AG04449 (cell line): Measurements from ENCODE around the gene ENG.
"Not testable (repeated sequence)": the region's sequence is repeated elsewhere in the genome, so short reads cannot be mapped to it uniquely, and the experiment has no call there.

ENCODE experiments used
- CTCF ChIA-PET: fragments of 350-600 bp; formaldehyde crosslinking; extraction: SDS; loops from one replicate; lab custom pipeline; 2021; ENCODE audit warnings: antibody characterized with exemption; lab: Yijun Ruan, JAX
- POLR2A ChIA-PET: fragments of 400-600, 350-600 bp; formaldehyde crosslinking; extraction: SDS; loops from one replicate; lab custom pipeline; 2020; ENCODE audit warnings: antibody characterized with exemption, inconsistent platforms; lab: Yijun Ruan, JAX
- DNase-seq: peaks from one replicate; pipeline ENCODE4 v3.0.0-alpha.2; 2010; ENCODE audit warnings: low read depth, low spot score
- H3K4me3 ChIP-seq: 2 replicates; pipeline ENCODE4 v1.5.1; 2011; ENCODE audit warnings: low read depth, mild to moderate bottlenecking, control low read depth, low read length
- TF ChIP-seq, protein P1 (sequence below): IDR thresholded peaks from one replicate; pipeline ENCODE4 v1.5.1; 2011; ENCODE audit warnings: mild to moderate bottlenecking, moderate library complexity, low read length, control low read depth, inconsistent platforms; ENCODE audit not compliant: insufficient read depth; ENCODE audit errors: missing control alignments

The ENG gene

DNA sequence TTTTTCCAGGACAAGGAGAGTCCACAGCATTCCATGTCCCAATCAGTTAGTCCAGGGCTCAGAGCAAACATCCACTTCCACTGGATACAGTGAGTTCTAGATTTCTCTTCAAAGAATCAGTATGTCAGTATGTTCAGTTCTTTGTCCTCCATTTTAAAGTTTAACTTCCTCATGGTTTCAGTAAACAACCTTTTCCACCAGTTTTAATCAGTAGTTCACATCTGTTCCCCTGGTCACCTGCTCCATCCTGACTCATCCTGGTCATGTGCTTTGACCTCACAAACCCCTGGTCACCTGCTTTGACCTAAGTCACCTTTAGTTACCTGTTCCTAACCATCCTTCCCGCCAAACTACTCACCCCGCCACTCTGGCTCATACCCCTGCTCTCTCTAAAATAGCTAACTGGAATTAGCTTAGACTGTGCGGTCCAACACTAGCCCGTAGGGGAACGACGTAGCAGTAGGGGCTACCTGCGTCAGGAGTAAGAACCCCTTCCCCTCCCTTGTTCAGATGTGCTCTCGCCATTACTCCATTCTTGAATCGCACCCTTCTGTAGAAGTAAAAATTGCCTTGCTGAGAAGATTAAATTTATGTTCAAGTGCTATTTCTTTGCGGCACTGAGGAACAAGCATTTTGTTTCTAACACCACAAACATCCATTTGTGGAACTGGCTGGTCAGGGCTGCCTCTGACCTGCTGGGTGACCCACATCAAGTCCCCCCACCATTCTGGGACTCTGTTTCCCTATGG lies 5.5 kb downstream of the ENG start:
- ChIA-PET CTCF (no interaction called here), POLR2A (no interaction called here)
- no peak overlapping the region for H3K4me3 ChIP-seq
- no peak for DNase-seq
- TF ChIP-seq, protein P1, sequence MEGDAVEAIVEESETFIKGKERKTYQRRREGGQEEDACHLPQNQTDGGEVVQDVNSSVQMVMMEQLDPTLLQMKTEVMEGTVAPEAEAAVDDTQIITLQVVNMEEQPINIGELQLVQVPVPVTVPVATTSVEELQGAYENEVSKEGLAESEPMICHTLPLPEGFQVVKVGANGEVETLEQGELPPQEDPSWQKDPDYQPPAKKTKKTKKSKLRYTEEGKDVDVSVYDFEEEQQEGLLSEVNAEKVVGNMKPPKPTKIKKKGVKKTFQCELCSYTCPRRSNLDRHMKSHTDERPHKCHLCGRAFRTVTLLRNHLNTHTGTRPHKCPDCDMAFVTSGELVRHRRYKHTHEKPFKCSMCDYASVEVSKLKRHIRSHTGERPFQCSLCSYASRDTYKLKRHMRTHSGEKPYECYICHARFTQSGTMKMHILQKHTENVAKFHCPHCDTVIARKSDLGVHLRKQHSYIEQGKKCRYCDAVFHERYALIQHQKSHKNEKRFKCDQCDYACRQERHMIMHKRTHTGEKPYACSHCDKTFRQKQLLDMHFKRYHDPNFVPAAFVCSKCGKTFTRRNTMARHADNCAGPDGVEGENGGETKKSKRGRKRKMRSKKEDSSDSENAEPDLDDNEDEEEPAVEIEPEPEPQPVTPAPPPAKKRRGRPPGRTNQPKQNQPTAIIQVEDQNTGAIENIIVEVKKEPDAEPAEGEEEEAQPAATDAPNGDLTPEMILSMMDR, result no peak

DNA sequence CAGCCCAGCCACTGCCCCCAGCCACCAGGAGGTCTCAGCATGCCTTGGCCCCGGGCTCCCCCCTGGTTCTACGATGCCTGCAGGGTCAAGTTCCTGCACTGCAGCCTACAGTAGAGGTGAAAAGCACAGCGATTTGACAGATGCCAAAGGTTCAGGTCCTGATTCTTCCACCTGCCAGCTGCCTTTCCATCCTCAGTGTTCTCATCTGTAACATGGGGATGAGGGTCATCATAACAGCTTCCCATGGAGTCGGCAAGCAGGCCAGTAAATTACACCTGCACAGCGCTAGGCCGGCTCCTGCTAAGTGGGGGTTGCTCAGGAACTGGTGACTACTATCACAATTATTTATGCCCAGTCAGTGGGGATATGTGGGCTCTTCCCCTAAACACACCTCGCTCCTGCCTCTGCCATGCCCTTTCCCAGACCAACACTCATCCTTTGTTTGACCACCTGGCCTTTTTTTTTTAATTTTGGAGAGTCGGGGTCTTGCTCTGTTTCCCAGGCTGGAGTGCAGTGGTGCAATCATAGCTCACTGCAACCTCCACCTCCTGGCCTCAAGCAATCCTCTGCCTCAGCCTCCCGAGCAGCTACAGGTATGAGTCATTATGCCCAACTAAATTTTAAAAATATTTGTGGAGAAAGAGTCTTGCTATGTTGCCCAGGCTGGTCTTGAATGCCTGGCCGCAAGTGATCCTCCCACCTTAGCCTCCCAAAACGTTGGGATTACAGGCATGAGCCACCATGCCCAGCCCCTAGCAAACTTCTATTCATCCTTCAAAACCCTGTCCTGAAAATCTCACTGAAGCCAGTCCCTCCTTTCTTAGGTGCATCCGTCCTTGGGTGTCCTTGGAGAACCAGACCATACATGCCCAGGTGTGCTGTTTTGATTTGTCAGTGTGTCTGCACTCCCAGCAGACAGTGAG lies 6.4 kb downstream of the ENG start:
- TF ChIP-seq, protein P1, result no peak
- H3K4me3 ChIP-seq, result no peak overlapping the region
- CTCF ChIA-PET, result interaction anchor here (1.4 kb wide), 1 partner anchor 10 kb away, joined by 5 read pairs; no protein-coding TSS in a partner anchor
- POLR2A ChIA-PET, result no interaction called here
- DNase-seq, result no peak

DNA sequence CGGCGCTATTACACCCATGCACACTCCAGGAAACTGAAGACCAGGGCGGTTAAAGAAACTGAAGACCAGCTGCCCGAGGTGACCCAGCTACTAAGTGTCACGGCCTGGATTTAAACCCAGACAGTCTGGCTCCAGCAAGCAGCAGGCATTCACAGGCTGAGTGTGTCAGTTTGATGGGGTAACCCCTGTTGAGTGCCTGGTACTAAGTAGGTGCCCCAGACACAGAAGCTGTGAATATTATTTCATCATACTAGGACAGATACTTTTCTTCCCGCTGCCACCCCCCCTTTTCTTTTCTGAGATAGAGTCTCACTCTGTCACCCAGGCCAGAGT lies 7.3 kb downstream of the ENG start:
- no peak for DNase-seq
- POLR2A ChIA-PET, result no interaction called here
- TF ChIP-seq, protein P1, result no peak
- H3K4me3 ChIP-seq, result no peak overlapping the region
- CTCF ChIA-PET, result interaction anchor here (1.4 kb wide), 1 partner anchor 9 kb away, joined by 5 read pairs; no protein-coding TSS in a partner anchor

DNA sequence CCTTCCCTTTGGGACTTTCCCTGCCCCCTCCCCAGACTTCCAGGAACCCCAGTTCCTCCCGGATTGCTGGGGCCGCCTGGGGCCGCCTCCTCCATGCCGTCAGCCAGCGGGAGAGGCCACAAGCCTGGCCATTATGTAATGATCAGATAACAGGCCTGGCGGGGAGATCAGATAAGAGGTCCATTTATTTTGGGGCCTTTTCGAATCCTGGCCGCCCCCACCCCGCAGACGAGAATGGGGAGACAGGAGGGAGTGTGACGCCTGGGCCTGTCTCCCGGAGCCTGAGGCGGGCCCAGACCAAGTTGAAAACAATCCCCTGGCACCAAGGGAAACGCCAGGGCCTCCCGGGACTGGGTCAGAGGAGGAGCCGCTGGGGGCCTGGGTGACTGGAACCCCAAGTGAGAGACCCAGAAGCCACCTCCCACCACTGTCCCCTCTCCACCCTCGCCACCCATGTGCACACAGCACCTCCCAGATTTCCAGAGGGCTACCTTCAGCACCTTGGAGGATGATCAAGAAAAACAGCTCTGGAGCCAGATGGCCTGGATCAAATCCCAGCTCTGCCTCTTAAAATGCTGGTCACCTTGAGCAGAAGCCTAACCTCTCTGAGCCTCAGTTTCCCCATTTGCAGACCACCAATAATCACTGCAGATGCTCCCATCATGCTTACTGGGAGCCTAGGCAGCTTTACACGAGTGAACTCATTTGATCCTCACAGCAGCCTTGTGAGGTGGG lies 7.8 kb downstream of the ENG start:
- no peak overlapping the region for H3K4me3 ChIP-seq
- TF ChIP-seq, protein P1, result no peak
- ChIA-PET POLR2A (no interaction called here), CTCF (interaction anchor here (1.2 to 2.7 kb wide), 3 partner anchors 8 to 111 kb away, joined by 5 to 12 read pairs (median 5); partner anchors contain the start of gene TOR2A)
- no peak for DNase-seq

DNA sequence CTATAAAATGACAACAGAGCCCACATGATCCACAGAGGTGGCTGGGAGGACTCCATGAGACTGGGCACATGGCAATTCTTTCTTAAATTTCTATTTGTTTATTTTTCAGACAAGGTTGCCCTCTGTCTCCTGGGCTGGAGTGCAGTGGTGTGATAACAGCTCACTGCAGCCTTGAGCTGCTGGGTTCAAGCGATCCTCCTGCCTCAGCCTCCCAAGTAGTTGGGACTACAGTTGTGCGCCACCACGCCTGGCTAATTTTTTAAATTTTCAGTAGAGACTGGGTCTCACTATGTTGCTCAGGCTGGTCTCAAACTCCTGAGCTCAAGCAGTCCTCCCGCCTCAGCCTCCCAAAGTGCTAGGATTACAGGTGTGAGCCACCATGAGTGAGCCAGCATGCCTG lies 8.8 kb downstream of the ENG start:
- H3K4me3 ChIP-seq, POLR2A ChIA-PET, DNase-seq: not testable (repeated sequence)
- CTCF ChIA-PET, result interaction anchor here (0.9 to 2.7 kb wide), 4 partner anchors 9 to 110 kb away, joined by 3 to 12 read pairs (median 8); partner anchors contain the start of genes ENG and TOR2A

DNA sequence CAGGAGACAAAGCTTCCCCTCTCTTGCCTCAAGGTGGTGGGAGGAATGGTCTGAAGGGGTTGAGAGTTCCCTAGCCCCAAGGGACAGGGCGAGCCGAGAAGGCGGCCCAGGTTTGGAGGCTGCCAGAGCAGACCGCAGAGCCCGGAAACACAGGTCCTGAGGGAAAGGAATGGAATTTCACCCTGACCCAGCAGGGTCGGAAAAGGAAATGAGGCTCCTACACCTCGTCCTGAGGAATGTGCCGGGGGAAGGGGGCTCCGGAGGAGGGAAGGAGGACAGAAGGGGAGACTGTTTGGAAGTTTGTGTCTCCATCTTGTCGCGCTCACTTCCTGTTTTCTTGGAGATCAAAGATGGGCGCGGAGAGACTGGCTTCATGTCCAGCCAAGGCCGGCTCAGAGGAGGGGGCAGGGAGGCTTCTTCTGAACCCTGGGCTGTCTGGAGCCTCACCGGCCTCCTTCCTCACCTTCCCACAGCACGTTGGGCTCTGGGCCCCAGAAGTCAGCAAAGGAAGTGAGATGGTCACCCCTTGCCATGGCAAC lies 9.6 kb downstream of the ENG start:
- no peak overlapping the region for H3K4me3 ChIP-seq
- POLR2A ChIA-PET, result no interaction called here
- TF ChIP-seq, protein P1, result no peak
- CTCF ChIA-PET, result interaction anchor here (0.7 to 2.7 kb wide), 6 partner anchors 9 to 110 kb away, joined by 3 to 12 read pairs (median 4); partner anchors contain the start of genes ENG and TOR2A
- no peak for DNase-seq
